Measurements from ENCODE around the gene P2RX6.

DNA sequence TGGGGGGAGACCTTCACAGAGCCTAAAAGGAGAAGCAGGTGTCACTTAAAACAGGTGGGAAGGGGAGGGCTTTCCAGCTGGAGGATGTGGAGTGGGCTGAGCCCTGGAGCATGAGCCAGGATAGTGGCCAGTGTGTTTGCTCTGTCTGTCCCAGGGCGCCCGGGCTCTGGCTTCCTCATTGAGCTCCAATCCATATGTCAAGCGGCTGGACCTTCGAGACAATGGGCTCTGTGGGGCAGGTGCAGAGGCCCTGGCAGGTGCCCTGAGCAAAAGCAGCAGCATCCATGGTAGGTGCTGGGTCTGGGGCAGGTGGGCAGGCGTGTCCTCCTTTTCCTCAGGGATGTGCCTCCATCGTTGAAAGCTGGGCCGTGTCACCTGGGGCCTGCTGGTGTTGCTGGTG, 32.8 kb downstream of the P2RX6 start:
- TF ChIP-seq, protein P1, sequence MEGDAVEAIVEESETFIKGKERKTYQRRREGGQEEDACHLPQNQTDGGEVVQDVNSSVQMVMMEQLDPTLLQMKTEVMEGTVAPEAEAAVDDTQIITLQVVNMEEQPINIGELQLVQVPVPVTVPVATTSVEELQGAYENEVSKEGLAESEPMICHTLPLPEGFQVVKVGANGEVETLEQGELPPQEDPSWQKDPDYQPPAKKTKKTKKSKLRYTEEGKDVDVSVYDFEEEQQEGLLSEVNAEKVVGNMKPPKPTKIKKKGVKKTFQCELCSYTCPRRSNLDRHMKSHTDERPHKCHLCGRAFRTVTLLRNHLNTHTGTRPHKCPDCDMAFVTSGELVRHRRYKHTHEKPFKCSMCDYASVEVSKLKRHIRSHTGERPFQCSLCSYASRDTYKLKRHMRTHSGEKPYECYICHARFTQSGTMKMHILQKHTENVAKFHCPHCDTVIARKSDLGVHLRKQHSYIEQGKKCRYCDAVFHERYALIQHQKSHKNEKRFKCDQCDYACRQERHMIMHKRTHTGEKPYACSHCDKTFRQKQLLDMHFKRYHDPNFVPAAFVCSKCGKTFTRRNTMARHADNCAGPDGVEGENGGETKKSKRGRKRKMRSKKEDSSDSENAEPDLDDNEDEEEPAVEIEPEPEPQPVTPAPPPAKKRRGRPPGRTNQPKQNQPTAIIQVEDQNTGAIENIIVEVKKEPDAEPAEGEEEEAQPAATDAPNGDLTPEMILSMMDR (conservative IDR thresholded peaks at IDR 0.05 in 1 of 2, IDR thresholded peaks at IDR 0.05 in 1 of 2; ENCODE audit: extremely low read depth in 1 of 2, insufficient read depth in 1 of 2, low read depth in 1 of 2, low read length in 2 of 2) = no peak
- no peak for TF ChIP-seq EZH2 (IDR thresholded peaks at IDR 0.05; ENCODE audit: borderline replicate concordance, low read length)

Measured in mammary epithelial cell (primary cell).